HT1080 (cell line): Measurements from ENCODE around the gene MYF5. TPM values are rescaled to one million over a fixed set of nuclear protein-coding genes. Genes with fewer than 3 reads are reported as not detected.

Experiments
- DNase-seq: peaks from one replicate; pipeline ENCODE4 v3.0.0-alpha.2; 2015; ENCODE audit warnings: low read depth
- total RNA-seq: library from RNA; depleted of rRNA; stranded (reverse); fragments of >200 nt; shearing (Covaris generic); gene quantifications from 2 replicates; pipeline ENCODE4 v1.2.3, GENCODE V29; 2014; rRNA removed

MYF5 gene
- total RNA-seq, 1 experiment from 2014 or later = not detected

- no peak for DNase-seq
Measured at GRCh38 chr12:80756875-80757274, 40.2 kb downstream of the MYF5 start.

- DNase-seq = no peak
Measured at GRCh38 chr12:80761838-80762237, 45.1 kb downstream of the MYF5 start.

- DNase-seq = peak; percentile 38
Measured at GRCh38 chr12:80763874-80764273, 47.2 kb downstream of the MYF5 start.

GRCh38 chr12:80766210-80766609 is 49.5 kb downstream of the MYF5 start:
- DNase-seq = no peak

GRCh38 chr12:80766897-80767296 is 50.2 kb downstream of the MYF5 start:
- DNase-seq = no peak

Other genes with a start within 250 kb of the MYF5 start
- gene MYF6, start 9.3 kb upstream of the MYF5 start, total RNA-seq = not detected in 2 replicates
- gene LIN7A, start 221.0 kb downstream of the MYF5 start, total RNA-seq = 1.1 and 1.8 TPM in 2 replicates